Kidney epithelial cell (primary cell): ENCODE data around the gene CHTF18. TPM values are rescaled to one million over a fixed set of nuclear protein-coding genes. Genes with fewer than 3 reads are reported as not detected.

Experiments
- DNase-seq: peaks from one replicate; pipeline ENCODE4 v3.0.0-alpha.2; 2010; ENCODE audit warnings: low read depth
- H3K27me3 ChIP-seq: 2 replicates; pipeline ENCODE4 v1.6.0; 2011; ENCODE audit warnings: low read length; ENCODE audit not compliant: control insufficient read depth, insufficient read depth
- H3K36me3 ChIP-seq: 2 replicates; pipeline ENCODE4 v1.5.1; 2011; ENCODE audit warnings: low read length; ENCODE audit not compliant: control insufficient read depth, insufficient read depth
- H3K4me3 ChIP-seq: 2 replicates; pipeline ENCODE4 v1.5.1; 2011; ENCODE audit warnings: low read depth, mild to moderate bottlenecking, control low read depth, low read length
- total RNA-seq: library from RNA; depleted of rRNA; stranded (reverse); fragments of >200 nt; gene quantifications from 2 replicates; pipeline ENCODE4 v1.2.3, GENCODE V29; 2015
- TF ChIP-seq, protein P1 (sequence below): IDR thresholded peaks from 2 replicates; pipeline ENCODE4 v1.5.1; 2011; ENCODE audit warnings: mild to moderate bottlenecking, moderate library complexity, low read length, control low read depth, inconsistent platforms; ENCODE audit not compliant: insufficient read depth, poor library complexity, severe bottlenecking

Gene CHTF18
- total RNA-seq, 1 donor from 2014 or later = 23.9 TPM

DNA sequence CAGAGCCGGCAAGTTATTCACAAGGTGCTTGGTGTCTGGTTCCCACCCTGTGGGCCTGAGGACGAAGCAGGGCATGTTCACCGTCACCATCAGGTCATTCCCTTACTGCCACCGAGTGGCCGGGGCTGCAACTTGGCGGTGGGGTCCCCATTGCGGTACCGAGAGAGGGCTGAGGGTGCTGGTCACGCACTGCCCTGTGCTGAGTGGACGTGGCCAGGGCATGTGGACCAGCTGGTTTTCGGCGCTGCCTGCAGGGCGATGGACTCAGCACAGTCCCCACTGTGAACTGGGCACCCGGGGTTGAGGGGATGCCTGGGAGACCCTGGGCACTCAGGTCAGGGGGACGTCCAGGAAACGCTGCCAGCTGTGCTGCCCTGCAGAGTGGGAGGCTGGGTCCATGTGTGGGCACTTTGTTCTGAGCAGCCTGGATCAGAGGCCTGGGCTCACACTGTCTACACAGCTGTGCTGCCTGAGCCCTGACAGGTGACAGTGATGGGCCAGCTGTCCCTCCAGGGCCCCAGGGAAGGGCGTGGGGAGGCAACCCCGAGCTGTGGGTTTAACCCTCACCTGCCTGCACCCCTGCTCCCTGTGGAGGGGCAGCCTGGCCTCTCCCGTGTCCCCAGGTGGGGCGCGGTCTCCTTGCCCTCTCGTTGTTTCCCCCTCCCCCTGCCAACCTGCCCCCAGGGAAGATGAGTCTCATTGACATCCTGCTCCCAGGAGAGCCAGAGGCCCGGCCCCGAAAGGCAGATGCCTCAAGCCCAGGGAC lies 51.4 kb downstream of the CHTF18 start:
- Histone ChIP-seq H3K4me3 (no peak overlapping the region), H3K27me3 (peaks cover 3% of the 10 kb centered on the region), H3K36me3 (no peaks in the 10 kb centered on the region)
- TF ChIP-seq, protein P1, sequence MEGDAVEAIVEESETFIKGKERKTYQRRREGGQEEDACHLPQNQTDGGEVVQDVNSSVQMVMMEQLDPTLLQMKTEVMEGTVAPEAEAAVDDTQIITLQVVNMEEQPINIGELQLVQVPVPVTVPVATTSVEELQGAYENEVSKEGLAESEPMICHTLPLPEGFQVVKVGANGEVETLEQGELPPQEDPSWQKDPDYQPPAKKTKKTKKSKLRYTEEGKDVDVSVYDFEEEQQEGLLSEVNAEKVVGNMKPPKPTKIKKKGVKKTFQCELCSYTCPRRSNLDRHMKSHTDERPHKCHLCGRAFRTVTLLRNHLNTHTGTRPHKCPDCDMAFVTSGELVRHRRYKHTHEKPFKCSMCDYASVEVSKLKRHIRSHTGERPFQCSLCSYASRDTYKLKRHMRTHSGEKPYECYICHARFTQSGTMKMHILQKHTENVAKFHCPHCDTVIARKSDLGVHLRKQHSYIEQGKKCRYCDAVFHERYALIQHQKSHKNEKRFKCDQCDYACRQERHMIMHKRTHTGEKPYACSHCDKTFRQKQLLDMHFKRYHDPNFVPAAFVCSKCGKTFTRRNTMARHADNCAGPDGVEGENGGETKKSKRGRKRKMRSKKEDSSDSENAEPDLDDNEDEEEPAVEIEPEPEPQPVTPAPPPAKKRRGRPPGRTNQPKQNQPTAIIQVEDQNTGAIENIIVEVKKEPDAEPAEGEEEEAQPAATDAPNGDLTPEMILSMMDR = no peak
- no peak for DNase-seq

DNA sequence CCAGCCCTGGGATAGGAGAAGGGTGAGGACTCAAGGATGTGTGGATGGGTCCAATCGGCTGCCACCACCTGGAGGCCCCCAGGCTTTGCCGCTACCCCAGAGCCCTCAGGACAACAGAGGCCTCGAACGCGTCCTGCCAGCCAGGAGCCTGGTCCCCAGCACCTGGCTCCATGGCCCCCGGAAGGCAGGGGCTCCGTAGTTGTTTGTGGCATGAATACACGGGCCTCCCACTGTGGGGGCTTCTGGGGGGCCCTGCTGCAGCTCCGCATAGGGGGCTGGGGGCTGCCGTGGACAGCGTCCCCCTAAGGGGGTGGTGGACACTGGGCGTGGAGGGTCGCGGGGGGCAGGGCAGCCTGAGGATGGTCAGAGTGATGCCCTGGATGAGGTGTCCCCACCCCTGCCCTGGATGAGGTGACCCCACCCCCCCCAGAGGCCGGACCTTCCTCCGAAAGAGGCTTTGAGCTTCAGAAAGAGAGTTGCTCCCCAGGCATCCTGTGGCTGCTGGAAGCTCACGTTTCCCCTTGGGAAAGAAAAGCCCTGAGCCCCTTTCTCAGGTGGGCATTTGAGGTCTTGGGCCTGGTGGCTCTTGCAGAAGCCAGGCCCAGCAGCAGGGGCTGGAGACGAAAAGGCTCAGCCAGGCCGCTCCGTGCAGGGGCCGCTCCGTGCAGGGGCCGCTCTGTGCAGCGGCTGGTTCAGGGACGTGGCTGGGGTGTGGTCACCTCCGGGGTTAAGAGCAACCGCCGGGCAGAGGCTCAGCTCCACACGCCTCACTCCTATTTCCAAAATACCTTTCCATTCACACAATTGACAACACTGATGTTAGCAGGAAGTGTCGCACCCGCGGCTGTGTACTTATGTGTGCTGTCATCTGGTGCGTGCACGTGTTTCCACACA lies 52.4 kb downstream of the CHTF18 start:
- TF ChIP-seq, protein P1 = no peak
- H3K27me3 ChIP-seq = peaks cover 9% of the 10 kb centered on the region
- H3K4me3 ChIP-seq = no peak overlapping the region
- H3K36me3 ChIP-seq = no peaks in the 10 kb centered on the region
- DNase-seq = no peak

- TF ChIP-seq, protein P1 = no peak
- Histone ChIP-seq H3K36me3 (no peaks in the 10 kb centered on the region), H3K27me3 (peaks cover 9% of the 10 kb centered on the region)
Observed at GRCh38 chr16:841455-842060, 53.1 kb downstream of the CHTF18 start.

DNA sequence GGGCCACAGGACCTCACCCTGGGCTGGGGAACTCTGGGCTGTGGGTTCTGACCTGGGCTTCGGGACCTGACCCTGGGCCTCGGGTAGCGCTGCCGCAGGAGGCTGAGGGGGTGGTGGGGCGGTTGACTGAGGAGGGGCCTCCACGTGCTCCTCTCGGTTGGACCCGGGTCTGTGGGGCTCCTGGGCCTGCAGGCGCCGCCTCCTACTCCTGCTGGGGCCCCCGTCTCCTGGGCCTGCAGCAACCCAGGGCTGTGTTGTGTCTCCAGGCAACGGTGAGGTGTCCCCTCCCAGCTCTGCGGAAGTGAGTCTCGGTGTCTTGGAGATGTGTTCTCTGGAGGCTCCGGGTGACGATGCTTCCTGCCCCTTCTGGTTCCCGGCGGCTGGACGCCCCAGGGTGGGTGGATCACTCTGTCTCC lies 53.6 kb downstream of the CHTF18 start:
- DNase-seq = no peak
- TF ChIP-seq, protein P1 = no peak
- H3K36me3 ChIP-seq = no peaks in the 10 kb centered on the region
- no peak overlapping the region for H3K4me3 ChIP-seq
- peaks cover 9% of the 10 kb centered on the region for H3K27me3 ChIP-seq

More at GRCh38 chr16:841455-842060, 53.1 kb downstream of the CHTF18 start:
- no peak overlapping the region for H3K4me3 ChIP-seq
- no peak for DNase-seq

DNA sequence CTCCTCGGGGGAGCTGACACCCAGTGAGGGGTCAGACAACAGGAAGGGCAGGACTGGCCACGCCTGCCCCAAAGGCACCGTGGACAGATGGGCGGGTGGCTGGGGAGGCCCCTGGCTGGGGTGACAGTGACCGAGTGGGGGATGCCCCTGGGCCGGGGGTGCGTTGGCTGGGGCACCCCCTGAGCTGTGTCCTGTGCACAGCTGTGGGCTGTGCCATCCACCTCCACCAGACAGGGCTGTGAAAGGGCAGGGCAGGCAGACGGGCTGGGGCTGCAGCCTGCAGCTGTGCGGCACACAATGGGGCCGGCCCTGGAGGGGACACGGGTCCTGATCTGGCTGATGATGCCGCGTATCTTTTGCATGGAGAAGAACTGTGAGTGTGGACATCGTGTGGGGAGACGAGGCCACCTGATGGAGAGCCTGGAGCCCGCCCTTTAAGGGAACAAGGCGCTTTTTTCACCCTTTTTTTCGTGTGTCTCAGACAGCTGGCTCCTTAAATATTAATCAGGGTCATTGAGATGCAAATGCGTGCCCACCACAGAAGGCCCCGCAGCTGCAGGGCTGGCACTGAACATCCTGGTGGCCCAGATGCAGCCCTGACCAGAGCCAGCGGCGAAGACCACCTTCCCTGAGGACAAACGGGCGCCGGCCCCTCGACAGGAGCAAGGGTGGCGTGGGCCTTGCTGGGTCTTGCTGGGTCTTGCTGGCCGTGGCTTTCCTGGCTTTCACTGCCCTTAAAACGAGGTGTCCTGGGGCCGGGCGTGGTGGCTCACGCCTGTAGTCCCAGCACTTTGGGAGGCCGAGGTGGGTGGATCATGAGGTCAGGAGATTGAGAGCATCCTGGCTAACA lies 54.5 kb downstream of the CHTF18 start:
- DNase-seq = no peak
- Histone ChIP-seq H3K4me3 (no peak overlapping the region), H3K36me3 (no peaks in the 10 kb centered on the region), H3K27me3 (peaks cover 9% of the 10 kb centered on the region)
- TF ChIP-seq, protein P1 = no peak
